GM12801 (cell line): ENCODE measurements around the gene IQCE.

ENCODE experiments used
- TF ChIP-seq, protein P1 (sequence below): IDR thresholded peaks from one replicate; pipeline ENCODE4 v1.5.1; 2011; ENCODE audit warnings: control low read depth; ENCODE audit not compliant: insufficient read length; ENCODE audit errors: extremely low read depth

IQCE gene

DNA sequence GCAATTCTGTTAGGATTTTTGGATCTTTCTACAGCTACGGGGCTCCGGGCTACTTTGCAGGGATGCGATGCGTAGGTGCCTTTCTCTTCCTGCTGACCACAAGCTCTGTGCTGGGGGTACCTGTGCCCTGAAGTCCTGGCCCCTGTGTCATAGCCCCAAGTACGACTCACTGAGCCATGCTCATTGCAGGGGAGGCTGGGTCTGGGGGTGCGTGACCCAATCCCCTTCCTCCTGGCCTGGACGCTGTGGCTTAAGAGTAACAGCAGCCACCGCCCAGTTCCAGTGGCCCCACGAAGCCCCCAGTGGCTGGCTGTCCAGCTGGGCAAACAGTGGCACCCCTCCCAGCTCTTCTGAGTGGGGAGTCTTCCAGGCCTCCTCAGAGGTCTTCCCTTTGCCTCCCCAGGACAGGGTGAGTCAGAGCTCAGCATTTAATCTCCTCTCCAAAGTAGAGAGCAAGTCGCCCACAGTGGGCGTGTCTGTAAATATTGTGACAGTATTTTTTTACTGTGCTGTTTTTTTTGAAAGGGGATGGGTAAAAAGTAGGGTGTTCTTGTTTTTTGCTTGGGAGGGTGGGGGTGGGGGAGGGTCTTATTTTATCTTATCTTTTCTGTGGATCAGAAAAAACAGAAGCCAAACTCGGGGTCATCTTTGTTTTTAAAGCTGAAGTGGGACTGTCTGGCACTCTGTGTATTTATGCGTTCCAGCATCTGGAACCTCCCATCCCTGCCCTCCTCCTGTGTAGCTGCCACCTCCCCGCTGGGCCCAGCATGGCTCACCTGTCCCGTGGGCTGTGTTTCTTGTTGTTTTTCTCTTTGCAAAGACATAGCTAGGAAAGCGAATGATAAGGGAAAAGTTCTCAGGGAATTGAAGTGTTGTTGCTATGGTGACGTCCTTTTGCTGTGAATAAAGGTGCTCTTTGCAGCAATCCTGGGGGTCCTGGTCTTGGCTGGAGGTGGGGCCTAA lies 31.0 kb upstream of the IQCE start:
- TF ChIP-seq, protein P1, sequence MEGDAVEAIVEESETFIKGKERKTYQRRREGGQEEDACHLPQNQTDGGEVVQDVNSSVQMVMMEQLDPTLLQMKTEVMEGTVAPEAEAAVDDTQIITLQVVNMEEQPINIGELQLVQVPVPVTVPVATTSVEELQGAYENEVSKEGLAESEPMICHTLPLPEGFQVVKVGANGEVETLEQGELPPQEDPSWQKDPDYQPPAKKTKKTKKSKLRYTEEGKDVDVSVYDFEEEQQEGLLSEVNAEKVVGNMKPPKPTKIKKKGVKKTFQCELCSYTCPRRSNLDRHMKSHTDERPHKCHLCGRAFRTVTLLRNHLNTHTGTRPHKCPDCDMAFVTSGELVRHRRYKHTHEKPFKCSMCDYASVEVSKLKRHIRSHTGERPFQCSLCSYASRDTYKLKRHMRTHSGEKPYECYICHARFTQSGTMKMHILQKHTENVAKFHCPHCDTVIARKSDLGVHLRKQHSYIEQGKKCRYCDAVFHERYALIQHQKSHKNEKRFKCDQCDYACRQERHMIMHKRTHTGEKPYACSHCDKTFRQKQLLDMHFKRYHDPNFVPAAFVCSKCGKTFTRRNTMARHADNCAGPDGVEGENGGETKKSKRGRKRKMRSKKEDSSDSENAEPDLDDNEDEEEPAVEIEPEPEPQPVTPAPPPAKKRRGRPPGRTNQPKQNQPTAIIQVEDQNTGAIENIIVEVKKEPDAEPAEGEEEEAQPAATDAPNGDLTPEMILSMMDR: no peak

DNA sequence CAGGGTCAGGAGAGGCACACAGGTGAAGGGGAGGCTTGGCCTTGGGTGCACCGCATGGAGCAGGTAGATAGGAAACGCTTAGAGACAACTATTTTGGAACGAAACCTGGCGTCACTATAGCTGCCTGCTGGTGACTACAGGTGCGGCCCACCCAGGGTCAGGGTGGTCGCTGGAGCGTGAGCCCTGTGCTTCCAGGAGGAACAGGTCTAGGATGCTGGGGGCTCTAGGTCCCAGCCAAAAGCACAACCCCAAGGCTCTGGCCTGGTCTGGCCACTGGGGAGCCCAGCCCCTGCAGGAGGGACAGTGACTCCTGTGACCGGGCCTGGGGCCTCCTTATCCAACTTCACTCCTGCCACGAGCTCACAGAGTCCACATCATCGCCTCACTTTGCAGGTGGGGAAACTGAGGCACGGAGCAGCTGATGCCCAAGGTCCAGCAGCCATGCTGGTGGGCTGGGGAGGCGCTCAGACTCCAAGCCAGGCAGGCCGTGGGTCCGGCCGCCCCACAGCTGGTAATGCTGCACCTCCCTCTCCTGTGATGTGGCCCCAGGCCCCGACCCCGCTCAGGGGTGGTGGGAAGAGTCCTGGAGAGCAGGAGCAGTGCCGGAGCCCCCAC lies 30.2 kb upstream of the IQCE start:
- TF ChIP-seq, protein P1: no peak

DNA sequence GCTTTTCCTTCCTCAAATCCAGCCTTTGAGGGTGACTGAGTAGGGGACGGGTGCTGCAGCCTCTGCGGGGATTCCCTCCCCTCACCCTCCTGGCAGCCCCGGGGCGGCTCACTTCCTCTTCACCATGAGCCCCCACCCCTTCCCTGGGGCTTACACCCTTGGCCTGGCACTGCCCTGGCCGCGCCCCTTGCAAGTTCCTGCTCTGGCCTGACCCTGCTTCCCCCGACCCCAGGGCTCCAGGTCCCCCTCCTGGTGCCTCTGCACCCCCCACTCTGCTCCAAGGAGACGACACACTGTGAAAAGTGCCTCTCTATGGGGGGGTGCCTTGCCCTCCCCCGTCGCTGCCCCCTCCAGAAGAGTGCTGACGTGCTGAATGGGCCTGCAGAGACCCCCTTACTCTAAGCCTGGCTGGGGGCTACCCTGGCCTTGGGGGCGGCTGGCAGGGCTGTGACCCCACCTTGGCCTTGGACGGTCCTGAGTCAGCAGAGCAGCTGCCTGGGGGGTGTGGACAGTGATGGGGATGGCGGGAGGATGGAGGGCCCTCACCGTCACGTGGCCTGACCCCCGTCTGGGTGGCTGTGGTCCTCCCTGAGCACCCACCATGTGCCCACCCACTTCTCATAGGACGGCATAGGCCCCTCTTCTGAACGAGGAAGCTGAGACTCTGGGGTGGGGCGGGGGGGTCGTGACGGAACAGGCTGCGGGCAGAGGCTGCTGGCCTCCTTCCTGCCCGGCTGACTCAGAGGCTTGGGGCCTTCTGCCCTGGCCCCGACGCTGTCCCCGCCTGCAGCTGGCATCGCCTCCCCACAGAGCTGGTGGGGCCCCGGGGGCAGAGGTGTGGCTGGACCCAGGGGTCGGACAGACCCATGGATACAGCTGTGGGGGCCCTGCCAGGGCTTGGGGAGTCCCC lies 29.4 kb upstream of the IQCE start:
- TF ChIP-seq, protein P1: no peak

DNA sequence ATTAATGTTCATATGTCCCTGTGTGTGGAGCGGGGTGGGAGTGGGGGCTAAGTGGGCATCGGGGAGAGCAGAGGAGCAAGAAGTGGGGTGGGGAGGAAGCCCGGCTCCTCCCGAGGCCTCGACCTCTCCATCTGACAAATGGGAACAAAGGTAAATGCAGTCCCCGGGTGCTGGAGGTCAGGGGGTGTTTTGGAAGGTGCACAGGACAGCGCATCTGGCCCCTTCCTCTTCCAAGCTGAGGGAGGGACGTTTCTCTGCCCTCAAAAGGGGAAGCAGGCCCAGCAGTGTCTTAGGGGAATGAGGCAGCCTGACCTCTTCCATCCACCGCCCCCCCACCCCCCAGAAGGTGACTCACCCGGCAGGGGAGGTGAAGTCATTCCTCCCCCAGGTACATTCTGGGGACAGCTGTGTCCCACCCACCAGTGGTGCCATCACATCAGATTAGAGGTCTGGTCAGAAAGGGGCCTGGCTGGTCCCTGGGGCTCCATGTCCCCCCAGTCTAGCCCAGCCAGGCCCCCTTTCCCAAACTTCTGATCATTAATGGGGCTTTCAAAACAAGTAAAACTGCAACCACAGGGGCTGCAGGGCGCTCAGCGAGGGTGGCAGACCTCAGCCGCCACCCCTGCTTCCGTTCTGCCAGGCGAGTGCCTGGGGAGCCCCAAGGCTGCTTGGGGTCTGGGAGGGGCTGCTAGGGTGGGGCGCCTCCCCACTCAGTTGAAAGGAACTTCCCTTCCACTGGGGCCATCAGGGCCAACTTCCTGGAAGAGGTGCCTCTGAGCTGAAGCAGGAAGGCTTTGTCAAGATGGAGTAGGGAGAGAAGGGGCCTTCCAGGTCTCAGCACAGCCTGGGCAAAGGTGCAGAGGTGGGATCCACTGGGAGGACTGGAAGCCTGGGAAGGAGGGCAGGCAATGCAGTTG lies 28.4 kb upstream of the IQCE start:
- TF ChIP-seq, protein P1: no peak

DNA sequence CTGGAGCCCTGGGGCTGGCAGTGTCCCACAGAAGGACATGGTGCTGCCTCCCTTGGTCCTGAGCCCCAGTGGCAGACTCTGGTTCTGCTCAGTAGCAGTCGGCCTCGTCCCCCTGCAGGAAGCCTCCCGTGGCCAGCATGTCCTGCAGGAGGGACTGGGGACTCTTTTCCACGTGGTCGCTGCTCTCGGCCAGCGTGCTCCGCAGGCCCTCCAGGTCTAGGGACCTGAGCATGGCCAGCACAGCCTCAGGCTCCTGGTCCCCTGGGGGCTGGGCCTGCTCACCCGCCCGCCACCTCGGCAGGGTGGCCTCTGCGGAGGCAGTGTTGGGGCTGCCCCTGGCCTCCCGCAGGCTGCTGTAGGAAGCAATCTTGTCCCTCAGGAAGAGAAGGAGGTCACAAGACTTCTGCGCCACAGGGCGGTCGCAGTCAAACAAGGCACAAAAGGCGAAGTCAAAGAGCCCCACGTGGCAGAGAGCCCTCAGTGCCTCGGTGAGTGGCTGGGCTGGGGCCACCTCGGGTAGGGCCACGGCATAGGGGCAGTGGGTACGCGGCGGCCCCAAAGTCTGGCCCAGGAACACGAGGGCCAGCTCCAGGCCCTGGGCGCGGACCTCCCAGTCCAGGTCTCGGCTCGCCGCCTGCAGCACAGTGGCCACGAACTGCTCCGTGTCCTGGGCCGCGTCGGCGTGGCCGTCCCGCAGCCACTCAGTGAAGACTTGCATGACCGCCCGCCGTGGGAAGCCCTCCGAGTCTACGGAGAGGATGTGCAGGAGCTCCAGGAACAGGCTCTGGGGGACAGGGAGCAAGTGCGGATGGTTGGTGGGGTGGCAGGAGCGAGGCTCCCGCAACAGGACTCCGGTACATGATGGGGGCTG lies 20.6 kb upstream of the IQCE start:
- TF ChIP-seq, protein P1: no peak
